ENCODE results near the gene GPR42.

DNA sequence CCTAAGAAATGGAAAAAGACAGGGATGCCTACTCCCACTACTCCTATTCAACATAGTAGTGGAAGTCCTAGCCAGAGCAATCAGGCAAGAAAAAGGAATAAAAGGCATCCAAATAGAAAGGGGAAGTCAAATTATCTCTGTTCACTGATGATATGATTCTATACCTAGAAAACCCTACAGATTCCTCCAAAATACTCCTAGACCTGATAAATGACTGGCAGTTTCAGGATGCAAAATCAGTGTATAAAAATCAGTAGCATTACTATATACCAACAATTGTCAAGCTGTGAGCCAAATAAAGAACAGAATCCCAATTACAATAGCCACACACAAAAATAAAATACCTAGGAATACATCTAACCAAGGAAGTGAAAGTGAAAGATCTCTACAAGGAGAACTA is 1.3 kb upstream of the GPR42 start:
- TF ChIP-seq, protein P1, sequence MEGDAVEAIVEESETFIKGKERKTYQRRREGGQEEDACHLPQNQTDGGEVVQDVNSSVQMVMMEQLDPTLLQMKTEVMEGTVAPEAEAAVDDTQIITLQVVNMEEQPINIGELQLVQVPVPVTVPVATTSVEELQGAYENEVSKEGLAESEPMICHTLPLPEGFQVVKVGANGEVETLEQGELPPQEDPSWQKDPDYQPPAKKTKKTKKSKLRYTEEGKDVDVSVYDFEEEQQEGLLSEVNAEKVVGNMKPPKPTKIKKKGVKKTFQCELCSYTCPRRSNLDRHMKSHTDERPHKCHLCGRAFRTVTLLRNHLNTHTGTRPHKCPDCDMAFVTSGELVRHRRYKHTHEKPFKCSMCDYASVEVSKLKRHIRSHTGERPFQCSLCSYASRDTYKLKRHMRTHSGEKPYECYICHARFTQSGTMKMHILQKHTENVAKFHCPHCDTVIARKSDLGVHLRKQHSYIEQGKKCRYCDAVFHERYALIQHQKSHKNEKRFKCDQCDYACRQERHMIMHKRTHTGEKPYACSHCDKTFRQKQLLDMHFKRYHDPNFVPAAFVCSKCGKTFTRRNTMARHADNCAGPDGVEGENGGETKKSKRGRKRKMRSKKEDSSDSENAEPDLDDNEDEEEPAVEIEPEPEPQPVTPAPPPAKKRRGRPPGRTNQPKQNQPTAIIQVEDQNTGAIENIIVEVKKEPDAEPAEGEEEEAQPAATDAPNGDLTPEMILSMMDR (conservative IDR thresholded peaks at IDR 0.05; ENCODE audit: low read length): no peak
- no peak for TF ChIP-seq EZH2phosphoT487 (IDR thresholded peaks at IDR 0.05; ENCODE audit: borderline replicate concordance)

Measured in Loucy (cell line).